Smooth muscle cell (in vitro differentiated cells): Measurements from ENCODE around the gene CLCN5. TPM values are rescaled to one million over a fixed set of nuclear protein-coding genes. Genes with fewer than 3 reads are reported as not detected.

Source experiments
- DNase-seq: peaks from one replicate; lab custom pipeline; 2025; ENCODE audit not compliant: unreplicated experiment; lab: John Stamatoyannopoulos, UW
- H2AFZ ChIP-seq: fragments of 200-600 bp; sonication (generic); 2 replicates; pipeline ENCODE4 v1.6.0; 2016; ENCODE audit warnings: antibody characterized with exemption, low read depth, mild to moderate bottlenecking
- H3F3A ChIP-seq: fragments of 200-600 bp; sonication (generic); 2 replicates; pipeline ENCODE4 v1.6.0; 2017; ENCODE audit warnings: antibody characterized with exemption, low read depth
- H3K27ac ChIP-seq: fragments of 200-600 bp; sonication (generic); 2 replicates; pipeline ENCODE4 v1.5.1; 2016; ENCODE audit warnings: low read depth, mild to moderate bottlenecking
- H3K27me3 ChIP-seq: fragments of 200-600 bp; sonication (generic); 2 replicates; pipeline ENCODE4 v1.6.1; 2016; ENCODE audit warnings: low read depth, mild to moderate bottlenecking
- H3K36me3 ChIP-seq: fragments of 200-600 bp; sonication (generic); 2 replicates; pipeline ENCODE4 v1.5.1; 2016; ENCODE audit warnings: low read depth
- H3K4me1 ChIP-seq: fragments of 200-600 bp; sonication (generic); 2 replicates; pipeline ENCODE4 v1.5.1; 2016; ENCODE audit warnings: low read depth
- H3K4me2 ChIP-seq: fragments of 200-600 bp; sonication (generic); 2 replicates; pipeline ENCODE4 v1.6.0; 2016; ENCODE audit warnings: mild to moderate bottlenecking
- H3K4me3 ChIP-seq: fragments of 200-600 bp; sonication (generic); 2 replicates; pipeline ENCODE4 v1.5.1; 2016; ENCODE audit warnings: mild to moderate bottlenecking
- H3K79me2 ChIP-seq: fragments of 200-600 bp; sonication (generic); 2 replicates; pipeline ENCODE4 v1.6.0; 2016; ENCODE audit warnings: low read depth, mild to moderate bottlenecking
- H3K9ac ChIP-seq: fragments of 200-600 bp; sonication (generic); 2 replicates; pipeline ENCODE4 v1.6.0; 2016; ENCODE audit warnings: low read depth
- H3K9me3 ChIP-seq: fragments of 200-600 bp; sonication (generic); replicated peaks from 2 replicates; pipeline ENCODE4 v1.5.1; 2016; ENCODE audit warnings: low read depth
- H4K20me1 ChIP-seq: fragments of 200-600 bp; sonication (generic); 2 replicates; pipeline ENCODE4 v1.6.0; 2016; ENCODE audit warnings: low read depth
- CTCF ChIP-seq: fragments of 200-600 bp; sonication (generic); IDR thresholded peaks from 2 replicates; pipeline ENCODE4 v1.5.1; 2017; ENCODE audit warnings: borderline replicate concordance, mild to moderate bottlenecking, antibody characterized with exemption; ENCODE audit not compliant: insufficient read depth, poor library complexity, severe bottlenecking
- WGBS: methylation state at CpG from one replicate; pipeline ENCODE4 v1.1.7; 2016; ENCODE audit warnings: low lambda C conversion rate; 5-methylcytosine and 5-hydroxymethylcytosine counted together
- polyA plus RNA-seq: library from polyadenylated mRNA; unstranded; fragments of >200 nt; fragmentation: Nextera tagmentation; extraction: Ambion mirVana; gene quantifications from 2 replicates; pipeline ENCODE4 v1.2.1, GENCODE V29; 2016
- total RNA-seq: library from RNA; depleted of rRNA; stranded (reverse); fragments of >200 nt; gene quantifications from 2 replicates; pipeline ENCODE4 v1.2.3, GENCODE V29; 2014

Gene CLCN5
- total and polyA plus RNA-seq, 2 experiments from 2014 or later = 1.7 to 7.1 TPM

DNA sequence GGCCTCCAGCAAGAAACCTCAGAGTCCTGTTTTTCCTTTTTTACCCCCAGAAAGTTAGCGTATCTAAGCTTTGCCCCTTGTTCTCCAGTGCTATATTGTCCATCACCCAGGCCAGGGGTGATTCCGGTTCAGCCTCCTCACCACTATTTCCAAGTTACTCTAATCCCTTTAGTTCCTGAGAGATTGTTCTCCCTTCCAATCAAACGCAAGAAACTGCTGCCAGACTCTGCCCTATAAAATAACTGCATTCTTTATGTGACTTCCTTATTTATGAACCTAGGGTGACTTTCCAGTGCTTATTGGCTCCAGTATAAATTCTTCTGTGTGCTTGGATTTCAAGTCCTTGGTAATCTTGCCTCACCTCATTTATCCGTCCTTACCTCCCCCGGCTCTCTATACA lies 65.7 kb downstream of the CLCN5 start:
- H3K27me3 ChIP-seq = no peaks in the 10 kb centered on the region
- H3K4me2 ChIP-seq = no peak overlapping the region
- H3F3A ChIP-seq = no peaks in the 10 kb centered on the region
- no peaks in the 10 kb centered on the region for H3K4me1 ChIP-seq
- H4K20me1 ChIP-seq = no peaks in the 10 kb centered on the region
- no peaks in the 10 kb centered on the region for H3K36me3 ChIP-seq
- H3K79me2 ChIP-seq = no peaks in the 10 kb centered on the region
- 66% methylated on average over 5 of the region's 5 CpGs for WGBS
- no peak overlapping the region for H3K27ac ChIP-seq
- DNase-seq = no peak
- no peak overlapping the region for H2AFZ ChIP-seq
- peaks cover 5% of the 10 kb centered on the region for H3K9me3 ChIP-seq
- H3K9ac ChIP-seq = no peak overlapping the region
- no peak for TF ChIP-seq CTCF
- H3K4me3 ChIP-seq = no peak overlapping the region

GRCh38 chrX:49991758-49992157 lies 69.4 kb downstream of the CLCN5 start:
- 82% methylated on average over 4 of the region's 4 CpGs for WGBS
- H3K4me3 ChIP-seq = no peak overlapping the region
- H3K4me1 ChIP-seq = no peaks in the 10 kb centered on the region

DNA sequence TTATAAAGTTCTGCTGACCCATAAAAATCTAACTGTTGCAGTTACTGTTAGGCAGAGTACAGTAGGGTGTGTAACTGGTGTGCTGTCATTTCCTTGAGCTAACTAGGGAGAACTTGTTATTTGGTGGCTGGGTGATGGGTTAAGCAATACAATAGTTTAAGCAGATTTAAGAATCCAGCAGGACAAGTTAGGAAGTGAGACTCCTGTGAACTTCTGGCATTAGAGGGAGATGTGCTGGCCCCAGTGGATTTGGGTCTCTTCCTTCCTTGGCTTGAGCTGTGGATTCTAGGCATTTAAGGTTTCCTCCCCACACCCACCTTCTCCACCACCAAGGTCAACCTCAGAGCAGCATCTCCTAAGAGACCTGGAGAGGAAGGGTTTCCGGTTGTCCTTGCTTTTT lies 70.5 kb downstream of the CLCN5 start:
- H3K27ac ChIP-seq = no peak overlapping the region
- H3K4me1 ChIP-seq = no peaks in the 10 kb centered on the region
- no peak for DNase-seq
- no peak overlapping the region for H3K9ac ChIP-seq
- H3F3A ChIP-seq = no peaks in the 10 kb centered on the region
- H3K4me2 ChIP-seq = no peak overlapping the region
- no peaks in the 10 kb centered on the region for H3K79me2 ChIP-seq
- no peak overlapping the region for H3K4me3 ChIP-seq
- WGBS = 77% methylated on average over 1 of the region's 1 CpG
- H2AFZ ChIP-seq = no peak overlapping the region
- no peaks in the 10 kb centered on the region for H3K36me3 ChIP-seq
- no peaks in the 10 kb centered on the region for H3K27me3 ChIP-seq
- H4K20me1 ChIP-seq = no peaks in the 10 kb centered on the region
- no peaks in the 10 kb centered on the region for H3K9me3 ChIP-seq
- no peak for TF ChIP-seq CTCF

More at GRCh38 chrX:49991758-49992157, 69.4 kb downstream of the CLCN5 start:
- TF ChIP-seq CTCF = no peak
- Histone ChIP-seq H3K9ac (no peak overlapping the region), H3K4me2 (no peak overlapping the region), H4K20me1 (no peaks in the 10 kb centered on the region), H2AFZ (no peak overlapping the region), H3K9me3 (peaks cover 5% of the 10 kb centered on the region), H3K27me3 (no peaks in the 10 kb centered on the region), H3K79me2 (no peaks in the 10 kb centered on the region), H3F3A (no peaks in the 10 kb centered on the region), H3K27ac (no peak overlapping the region), H3K36me3 (no peaks in the 10 kb centered on the region)
- no peak for DNase-seq

DNA sequence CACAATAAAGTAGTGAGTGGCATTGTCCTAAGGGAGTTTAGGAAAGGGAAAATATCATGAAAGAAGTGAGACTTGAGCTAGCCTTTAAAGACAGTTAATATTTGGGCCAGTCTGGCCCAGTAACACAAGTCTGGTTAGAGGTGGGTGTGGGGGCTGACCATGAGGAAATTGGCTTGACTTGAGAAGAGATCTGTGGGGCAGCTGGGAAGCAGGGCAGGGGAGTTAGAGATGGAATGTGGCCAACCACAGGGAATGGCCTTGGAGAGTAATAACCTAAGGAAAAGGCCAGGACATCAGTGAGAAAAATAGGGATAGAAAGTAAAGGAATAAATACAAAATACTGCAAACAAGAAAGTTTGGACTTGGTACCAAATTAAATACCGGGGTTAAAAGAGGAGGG lies 71.3 kb downstream of the CLCN5 start:
- TF ChIP-seq CTCF = no peak
- no peak for DNase-seq
- 84% methylated on average over 1 of the region's 1 CpG for WGBS
- no peaks in the 10 kb centered on the region for H4K20me1 ChIP-seq
- H3K9ac ChIP-seq = no peak overlapping the region
- no peaks in the 10 kb centered on the region for H3K36me3 ChIP-seq
- no peak overlapping the region for H3K4me2 ChIP-seq
- no peaks in the 10 kb centered on the region for H3K27me3 ChIP-seq
- no peaks in the 10 kb centered on the region for H3K4me1 ChIP-seq
- H3K27ac ChIP-seq = no peak overlapping the region
- no peak overlapping the region for H3K4me3 ChIP-seq
- no peaks in the 10 kb centered on the region for H3F3A ChIP-seq
- no peak overlapping the region for H2AFZ ChIP-seq
- H3K79me2 ChIP-seq = no peaks in the 10 kb centered on the region
- H3K9me3 ChIP-seq = no peaks in the 10 kb centered on the region
